Endothelial cell of umbilical vein (primary cell): ENCODE data around the gene ABCF1.

Experiments
- CTCF ChIP-seq, 2 donors: IDR thresholded peaks; 1 replicate in 1 of 2; 2 replicates in 1 of 2; pipeline ENCODE4 v1.5.1; 2011; ENCODE audit warnings: low read length in 2 of 2, mild to moderate bottlenecking in 2 of 2, moderate library complexity in 2 of 2, control low read depth in 1 of 2, inconsistent platforms in 1 of 2, low read depth in 1 of 2; ENCODE audit not compliant: insufficient read depth in 1 of 2; ENCODE audit errors: extremely low read depth in 1 of 2
- EZH2 ChIP-seq: IDR thresholded peaks from 2 replicates; pipeline ENCODE4 v1.6.1; 2012; ENCODE audit warnings: borderline replicate concordance, low read depth, mild to moderate bottlenecking, moderate library complexity, low read length, inconsistent platforms; ENCODE audit not compliant: severe bottlenecking
- FOS ChIP-seq: IDR thresholded peaks from 2 replicates; pipeline ENCODE4 v1.6.1; 2011; ENCODE audit warnings: mild to moderate bottlenecking, low read length, moderate library complexity, borderline replicate concordance; ENCODE audit not compliant: insufficient read depth
- JUN ChIP-seq: IDR thresholded peaks from 2 replicates; pipeline ENCODE4 v1.6.1; 2011; ENCODE audit warnings: borderline replicate concordance, low read depth; ENCODE audit not compliant: insufficient read length, insufficient read depth
- MAX ChIP-seq: IDR thresholded peaks from 2 replicates; pipeline ENCODE4 v1.6.1; 2011; ENCODE audit not compliant: insufficient read depth, insufficient read length
- MYC ChIP-seq: IDR thresholded peaks from one replicate; pipeline ENCODE4 v1.6.1; 2011; ENCODE audit warnings: mild to moderate bottlenecking, low read depth, low read length
- POLR2A ChIP-seq: IDR thresholded peaks from 2 replicates; pipeline ENCODE4 v1.6.1; 2012; ENCODE audit warnings: low read depth, mild to moderate bottlenecking, control low read depth, low read length
- POLR2AphosphoS5 ChIP-seq: IDR thresholded peaks from 2 replicates; pipeline ENCODE4 v1.6.1; 2012; ENCODE audit warnings: low read depth, mild to moderate bottlenecking, control low read depth, low read length, moderate library complexity; ENCODE audit not compliant: insufficient read depth

- TF ChIP-seq POLR2A (no peak), CTCF (IDR thresholded peaks at IDR 0.05; ENCODE audit: extremely low read depth in 1 of 2, insufficient read depth in 1 of 2, low read depth in 1 of 2, low read length in 2 of 2) (no peak), MAX (no peak), JUN (no peak), POLR2AphosphoS5 (no peak), EZH2 (no peak), FOS (no peak), MYC (no peak)
Observed at GRCh38 chr6:30611150-30611855, 40.1 kb downstream of the ABCF1 start.
